Stimulated activated CD8-positive, alpha-beta memory T cell treated with anti-CD3 and anti-CD28 coated beads, Interleukin-12 subunit alpha, Interleukin-12 subunit beta, amount 100 ng/mL, for 24 hours (primary cell): ENCODE data around the gene IRF5.
"Not testable (repeated sequence)": the region's sequence is repeated elsewhere in the genome, so short reads cannot be mapped to it uniquely, and the experiment has no call there.

Experiments
- DNase-seq: peaks from one replicate; pipeline ENCODE4 v3.0.0-alpha.2; 2020; ENCODE audit errors: extremely low read depth

The IRF5 gene

DNA sequence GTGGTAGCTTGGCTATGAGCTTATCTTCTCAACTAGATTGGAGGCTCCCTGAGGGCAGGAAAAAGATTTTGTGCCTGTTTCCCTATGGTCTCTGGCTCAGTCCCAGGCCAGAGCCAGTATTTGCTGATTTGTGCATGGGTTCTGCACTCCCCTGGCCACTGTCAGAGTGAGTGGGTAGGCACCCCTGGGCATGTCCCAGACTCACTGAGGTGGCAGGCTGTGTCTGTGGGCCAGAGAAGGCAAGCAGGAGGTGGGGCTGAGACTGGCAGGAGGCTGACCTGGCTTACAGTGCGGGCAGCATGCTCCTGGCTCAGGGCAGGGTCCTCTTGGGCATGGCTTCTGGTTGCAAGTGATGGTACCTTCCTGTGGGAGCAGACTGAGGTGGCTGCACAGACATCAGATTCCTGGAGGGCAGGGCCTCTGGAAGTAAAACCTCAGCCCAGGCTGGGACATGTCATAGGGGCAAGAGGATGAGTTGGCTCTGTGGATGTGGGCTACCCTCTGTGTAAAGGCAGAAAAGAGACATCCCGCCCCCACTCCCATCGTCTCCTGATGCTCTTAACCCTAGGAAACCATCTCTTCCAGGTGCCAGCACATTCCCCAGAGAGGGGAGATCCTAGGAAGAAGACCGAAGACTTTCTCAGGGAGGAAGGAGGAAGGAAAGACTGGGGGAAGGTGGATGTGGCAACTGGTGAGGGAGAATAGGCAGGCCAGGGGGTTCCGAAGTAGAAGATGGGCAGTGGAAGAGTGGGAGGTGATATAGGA, 31.5 kb upstream of the IRF5 start:
- no peak for DNase-seq

DNA sequence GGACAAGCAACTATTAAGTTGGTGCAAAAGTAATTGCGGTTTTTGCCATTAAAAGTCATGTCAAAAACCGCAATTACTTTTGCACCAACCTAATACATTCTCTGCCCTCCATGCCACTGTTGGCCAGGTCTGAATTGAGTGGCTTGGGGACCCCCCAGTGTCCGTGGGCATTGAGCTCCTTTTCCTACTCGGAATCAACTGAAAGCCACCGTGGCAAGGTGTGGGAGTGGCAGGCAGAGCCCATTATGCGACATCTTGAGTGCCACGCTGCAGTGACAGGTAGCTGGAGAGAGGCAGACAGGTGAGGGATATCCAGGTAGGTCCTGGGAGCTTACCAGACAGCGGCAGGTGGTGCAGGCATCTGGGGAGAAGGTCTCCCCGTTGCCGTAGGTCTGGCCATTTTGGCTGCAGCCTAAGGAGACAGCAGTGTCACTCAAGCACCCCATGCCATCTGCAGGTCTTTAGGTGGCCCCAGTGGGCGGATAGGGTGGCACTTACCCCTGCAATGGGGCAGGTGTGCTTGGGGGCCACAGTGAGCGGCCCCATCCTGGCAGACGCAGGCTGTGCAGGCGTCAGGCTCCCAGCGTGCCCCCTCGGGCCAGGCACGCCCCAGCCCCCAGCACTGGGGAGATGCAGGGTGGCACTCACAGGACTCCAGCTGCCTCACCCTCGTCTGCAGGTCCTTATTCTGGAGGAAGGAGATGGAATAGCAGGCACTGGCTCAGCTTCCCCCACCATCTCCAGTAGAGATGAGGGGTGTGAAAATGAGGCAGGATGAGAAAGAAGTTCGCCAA, 30.8 kb upstream of the IRF5 start:
- no peak for DNase-seq

DNA sequence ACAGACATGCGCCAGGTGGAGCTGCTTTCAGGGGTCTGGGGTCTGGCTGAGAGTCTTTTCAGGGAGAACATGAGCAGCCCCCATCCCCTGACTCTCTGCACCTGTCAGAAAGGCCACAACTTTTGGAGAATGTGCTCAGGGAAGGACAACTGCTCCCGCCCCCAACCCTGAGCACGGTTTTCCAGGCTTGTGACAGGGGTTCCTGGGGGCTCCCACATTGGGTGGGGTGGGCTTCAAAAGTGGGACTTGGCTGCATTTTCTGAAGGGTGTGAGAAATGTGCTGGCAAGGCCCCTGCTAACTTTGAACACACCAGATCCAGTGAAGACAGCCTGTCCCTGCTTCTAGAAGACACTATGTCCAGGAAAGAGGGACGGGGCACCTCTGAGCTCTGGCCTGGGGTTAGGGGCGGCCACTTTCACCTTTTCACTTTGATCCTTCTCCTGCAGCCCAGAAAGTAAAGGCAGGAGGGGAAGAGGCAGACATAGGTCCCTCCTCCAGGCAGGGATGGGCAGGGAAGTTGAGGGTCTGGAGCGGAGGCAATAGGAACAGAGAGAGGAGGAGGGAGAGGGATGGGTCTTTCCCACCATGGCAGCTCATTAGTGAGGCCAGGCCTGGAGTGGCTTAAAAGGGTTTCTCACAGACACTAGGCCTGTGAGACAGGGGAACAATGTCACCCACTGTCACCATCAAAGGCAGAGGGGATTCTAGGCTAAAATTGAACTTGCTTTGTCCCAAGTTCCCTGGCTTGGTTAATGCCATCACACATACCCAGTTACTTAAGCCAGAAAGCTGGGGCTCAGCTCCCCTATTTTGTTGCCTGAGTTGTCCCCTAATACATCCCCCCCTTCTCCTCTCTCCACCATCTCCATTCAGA, 28.7 kb upstream of the IRF5 start:
- DNase-seq, result no peak

DNA sequence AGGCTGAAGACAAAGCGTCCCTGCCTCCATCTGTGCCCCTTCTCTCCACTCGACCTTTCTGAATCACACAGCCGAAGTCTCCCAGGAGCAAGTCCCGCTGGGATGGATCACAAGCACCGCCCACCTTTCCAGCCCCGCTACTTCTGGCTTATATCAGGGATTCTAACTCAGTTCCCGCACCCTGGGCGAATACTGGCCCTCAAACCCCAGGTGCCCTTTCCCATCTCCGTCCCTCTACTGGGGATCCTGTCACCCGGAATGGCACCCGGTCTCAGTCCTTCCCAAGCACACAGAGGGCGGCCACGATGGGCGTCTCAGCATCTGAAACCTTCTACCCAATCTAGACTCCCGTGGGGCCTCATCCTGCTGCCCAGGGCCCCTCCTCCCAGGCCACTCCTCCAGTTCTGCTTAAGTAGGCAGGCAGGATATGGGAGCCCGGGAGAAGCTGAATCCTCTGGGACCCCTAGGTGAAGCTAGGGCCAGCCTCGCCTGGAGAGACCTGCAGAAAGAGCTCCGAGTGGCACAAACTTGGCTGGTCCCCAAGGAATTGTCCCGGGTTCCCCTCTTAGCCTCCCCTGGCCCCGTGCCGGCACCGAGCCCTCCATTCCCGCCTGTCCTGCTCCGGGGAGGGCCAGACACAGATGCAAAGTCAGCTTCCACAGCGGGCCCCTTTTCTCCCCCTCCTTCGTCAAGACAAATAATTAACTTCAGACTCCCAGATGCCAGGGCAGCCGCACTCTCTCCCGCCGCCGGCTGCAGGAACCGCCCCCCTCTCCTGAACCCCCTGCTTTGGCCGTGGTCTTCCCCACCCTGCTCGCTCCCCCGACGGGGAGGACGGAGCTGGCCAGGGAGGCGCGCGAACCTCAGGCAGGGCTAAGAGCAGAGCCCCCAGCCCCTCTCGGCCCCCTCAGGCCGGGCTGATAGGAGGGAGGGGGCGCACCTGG, 27.8 kb upstream of the IRF5 start:
- DNase-seq, result no peak

DNA sequence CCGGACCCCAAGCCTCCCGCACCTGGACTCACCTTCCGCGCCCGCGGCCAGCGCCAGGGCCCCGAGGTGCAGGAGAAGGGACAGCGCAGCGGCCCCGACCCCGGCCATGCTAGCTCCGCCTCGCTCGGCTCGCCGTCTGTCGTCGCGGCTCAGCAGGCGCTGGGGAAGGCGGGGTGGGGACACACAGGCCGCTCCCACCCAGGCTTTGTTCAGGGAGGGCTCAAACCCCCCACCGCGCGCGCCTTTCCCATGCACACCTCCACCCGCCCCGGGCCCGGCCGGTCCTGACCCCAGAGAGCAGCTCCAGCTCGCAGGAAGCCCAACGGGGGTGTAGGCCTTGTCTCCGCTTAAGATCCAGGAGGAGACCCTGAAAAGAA, 27.2 kb upstream of the IRF5 start, which contains the start of gene KCP:
Gene KCP, minus strand, starts transcription at position 141 of the 377 bp plus-strand sequence. Its CDS starts 33 bp downstream, at position 108.
- DNase-seq, result no peak

DNA sequence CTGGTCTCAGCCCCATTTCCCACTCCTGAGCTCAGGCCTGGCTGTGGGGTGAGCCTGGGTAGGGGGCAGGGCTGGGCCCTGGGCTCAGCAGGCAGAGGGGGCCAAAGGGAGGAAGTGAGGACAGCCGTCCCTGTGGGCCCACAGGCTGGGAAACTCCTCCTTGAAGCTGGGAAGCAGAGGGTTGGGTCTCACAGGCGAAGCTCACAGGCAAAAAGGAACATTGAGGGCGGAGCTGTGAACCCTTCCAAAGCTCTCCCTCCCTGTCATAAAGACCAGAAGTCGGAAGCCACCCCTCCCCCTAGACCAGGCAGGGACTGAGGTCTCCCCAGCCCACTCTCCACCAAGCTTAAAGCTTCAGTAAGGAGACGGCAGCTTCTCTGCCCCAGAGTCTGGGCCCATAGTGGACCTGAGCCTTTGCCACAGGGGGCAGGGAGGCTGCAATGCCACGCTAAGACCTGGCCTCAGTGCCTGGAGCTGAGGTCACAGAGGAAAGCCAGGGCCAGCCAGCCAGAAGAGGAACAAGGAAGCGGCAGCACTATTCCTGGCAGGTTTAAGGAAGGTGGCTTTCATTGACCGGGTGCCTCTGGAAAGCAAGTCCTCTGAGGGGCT, 26.2 kb upstream of the IRF5 start:
- DNase-seq, result no peak

DNA sequence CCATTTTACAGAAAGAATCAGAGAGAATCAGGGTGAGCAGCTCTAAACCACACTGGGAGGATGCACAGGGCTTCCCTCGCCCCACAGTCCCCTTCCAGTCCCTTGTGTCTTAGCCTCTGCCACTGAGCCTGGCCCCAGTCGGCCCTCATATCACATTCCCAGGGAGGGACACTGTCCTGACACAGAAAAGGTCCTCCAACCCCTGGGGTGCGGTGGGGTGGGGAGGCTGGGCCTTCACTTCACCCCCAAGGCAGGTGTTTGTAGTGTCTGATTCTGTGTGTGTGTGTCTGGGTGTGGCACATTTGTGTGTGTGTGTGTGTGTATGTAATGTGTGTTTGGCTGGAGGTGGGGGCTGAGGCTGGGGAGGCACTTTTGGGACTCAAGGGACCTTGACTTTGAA, 25.4 kb upstream of the IRF5 start:
- no peak for DNase-seq

DNA sequence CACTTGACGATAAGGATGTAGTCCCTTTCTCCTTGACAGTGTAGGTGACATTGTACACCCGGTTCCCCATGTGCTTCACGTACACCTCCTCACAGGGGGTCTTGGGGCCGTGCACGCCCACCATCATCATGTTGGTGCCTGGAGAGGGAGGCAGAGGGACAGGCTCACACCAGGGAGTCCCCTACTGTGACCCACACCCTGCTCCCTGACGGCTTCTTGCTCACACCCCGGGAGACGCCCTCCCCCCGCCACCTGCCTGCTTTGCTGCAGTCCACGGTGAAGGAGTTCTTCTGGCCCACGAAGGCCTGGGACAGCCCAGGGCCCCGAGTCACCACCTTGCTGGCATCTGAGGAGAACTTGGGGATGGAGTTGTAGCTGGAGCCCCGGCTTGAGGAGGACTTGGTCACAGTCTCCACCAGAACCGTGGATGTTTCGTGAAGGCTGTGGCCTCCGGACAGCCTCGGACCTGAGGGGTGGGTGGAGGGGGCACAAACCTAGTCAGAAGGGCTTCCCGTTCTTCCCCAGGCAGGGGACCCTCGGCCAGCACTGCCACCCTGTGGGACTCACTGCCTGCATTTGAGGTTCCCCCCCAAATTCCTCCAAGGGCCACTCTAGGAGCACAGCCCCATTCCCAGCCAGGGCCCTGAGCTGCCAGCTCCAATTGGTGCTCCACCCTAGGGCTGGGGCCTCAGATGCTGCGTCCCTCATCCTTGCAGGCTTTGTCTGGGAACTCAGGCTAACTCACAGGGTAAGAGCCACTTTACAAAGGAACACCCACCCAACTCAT, 24.8 kb upstream of the IRF5 start:
- not testable (repeated sequence) for DNase-seq

DNA sequence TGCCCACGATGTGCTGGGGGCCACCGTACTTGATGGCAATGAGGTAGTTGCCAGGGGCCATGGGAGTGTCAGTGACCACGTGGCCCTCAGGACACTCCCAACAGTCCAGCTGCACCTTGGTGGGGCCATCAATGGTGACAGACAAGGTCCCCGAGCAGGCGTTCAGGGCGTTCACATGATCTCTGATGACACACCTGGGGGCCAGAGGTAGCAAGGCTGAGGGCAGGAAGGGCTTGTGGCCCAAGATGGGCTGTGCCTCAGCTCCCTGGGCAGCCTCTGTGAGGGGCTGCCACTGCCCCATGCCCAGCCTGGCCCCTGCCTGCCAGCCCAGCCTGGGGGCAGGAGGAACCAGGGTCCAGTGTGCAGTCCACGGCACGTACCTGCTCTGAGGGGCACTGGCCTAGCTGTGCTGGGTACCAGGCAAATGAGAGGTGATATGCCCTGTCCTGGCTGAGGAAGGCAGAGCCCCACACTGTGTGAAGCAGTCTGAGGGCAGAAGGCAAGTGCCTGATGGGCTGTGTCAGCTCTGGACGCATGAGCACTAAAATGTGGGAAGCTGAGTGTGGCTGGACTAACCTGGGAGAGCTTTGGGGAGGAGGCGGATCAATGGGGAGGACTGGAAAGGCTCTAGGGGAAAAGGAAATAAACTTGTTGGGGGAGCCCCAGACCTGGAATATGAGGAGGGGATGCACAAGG, 23.7 kb upstream of the IRF5 start:
- DNase-seq, result no peak

DNA sequence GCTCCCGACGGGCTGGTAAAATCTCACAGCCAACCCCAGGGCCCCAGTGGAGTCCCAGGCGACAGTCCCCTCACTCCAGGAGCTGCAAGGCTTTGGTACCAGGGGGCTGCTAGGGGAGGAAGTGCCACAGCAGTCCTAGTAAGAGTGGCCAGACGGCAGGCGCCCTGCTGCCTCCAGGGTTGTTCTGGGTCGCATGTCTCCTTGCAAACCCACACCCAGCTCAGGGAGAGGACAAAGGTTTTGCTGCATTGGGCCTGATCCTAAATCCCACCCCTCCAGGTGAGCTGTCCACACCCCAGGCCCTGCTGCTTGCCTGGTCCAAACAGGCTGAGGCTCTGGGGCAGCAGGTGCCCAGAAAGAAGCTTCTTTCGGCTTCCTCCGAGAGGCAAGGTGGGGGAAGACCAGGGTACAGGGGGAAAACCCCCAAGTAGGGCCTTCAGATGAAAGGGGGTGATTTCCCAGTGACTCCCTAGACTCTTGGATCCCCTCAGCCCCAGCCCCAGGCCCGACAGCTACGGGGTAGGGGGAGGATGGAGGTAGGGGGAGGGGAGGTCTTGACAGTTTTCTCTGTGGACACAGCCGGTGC, 23.1 kb upstream of the IRF5 start:
- no peak for DNase-seq

DNA sequence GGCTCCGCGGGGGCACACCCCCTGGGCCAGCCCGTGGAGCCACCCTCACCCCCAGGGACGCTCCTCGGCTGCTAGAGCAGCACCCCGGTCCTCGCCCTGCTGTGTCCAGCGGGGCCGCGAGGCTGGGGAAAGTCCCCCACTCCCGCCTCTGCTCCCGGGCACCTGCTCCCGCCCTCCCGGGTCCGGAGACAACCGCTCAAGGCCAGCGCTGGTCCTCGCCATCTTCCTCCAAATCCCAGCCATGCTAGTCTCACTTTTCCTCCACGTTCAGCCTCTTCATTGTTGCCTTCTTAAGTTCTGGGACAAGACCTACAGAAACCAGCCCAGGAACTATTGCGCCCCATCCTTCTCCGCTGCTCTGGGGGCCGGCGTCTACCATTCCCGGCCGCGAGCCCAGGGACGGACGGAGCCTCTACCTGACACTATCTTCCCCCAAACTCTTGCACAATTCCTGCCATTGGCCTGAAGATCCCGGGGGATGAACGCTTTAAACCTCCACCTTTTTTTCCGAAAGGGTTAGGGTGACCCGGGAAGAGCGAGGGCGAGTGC, 22.4 kb upstream of the IRF5 start:
- DNase-seq, result no peak

DNA sequence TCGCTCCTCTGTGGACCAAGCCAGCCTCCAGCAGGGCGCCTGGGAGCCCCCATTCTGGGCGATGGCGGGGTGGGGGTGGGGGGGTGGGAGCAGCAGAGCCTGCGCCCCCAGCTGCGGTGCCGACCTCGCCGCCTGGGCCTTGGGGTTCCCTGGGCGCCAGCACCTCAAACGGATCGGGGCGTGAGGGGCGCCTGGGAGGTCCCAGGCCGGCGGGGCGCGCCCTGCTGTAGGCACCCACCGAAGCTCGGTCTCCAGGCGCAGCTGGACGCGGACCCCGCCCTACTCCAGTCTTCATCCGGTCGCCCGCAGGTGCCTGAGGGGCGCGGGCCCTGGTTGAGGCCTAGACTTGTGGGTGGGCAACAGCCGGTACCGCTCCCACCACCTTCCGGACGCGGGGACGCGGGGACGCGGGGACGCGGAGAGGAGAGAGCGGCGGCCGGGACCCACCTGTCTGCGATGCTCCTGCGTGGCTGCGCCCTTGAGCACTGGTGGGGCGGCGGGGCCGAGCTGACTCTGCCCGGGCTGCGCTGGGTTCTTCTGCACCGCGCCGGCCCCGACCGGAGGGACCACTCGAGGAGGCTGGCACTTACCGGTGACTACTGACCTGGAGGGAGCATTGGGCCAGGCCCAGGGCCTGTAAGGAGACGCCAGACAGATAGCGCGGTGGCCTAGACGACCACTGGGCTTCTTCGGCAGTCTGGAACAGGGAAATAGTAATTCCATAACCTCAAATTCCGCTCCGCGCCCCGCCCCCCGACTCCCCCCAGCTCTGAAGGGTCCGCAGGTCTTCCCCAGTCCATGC, 21.7 kb upstream of the IRF5 start:
- no peak for DNase-seq

DNA sequence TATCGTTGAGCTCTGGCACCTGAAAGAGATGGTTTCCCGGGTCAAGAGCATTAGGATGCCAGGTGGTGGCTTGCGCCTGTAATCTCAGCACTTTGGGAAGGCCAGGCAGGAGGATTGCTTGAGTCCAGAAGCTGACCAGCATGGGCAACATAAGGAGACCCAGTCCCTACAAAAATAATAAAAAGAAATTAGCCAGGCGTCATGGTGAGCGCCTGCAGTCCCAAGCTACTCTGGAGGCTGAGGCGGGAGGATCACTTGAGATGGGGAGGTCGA, 21.1 kb upstream of the IRF5 start:
- no peak for DNase-seq

DNA sequence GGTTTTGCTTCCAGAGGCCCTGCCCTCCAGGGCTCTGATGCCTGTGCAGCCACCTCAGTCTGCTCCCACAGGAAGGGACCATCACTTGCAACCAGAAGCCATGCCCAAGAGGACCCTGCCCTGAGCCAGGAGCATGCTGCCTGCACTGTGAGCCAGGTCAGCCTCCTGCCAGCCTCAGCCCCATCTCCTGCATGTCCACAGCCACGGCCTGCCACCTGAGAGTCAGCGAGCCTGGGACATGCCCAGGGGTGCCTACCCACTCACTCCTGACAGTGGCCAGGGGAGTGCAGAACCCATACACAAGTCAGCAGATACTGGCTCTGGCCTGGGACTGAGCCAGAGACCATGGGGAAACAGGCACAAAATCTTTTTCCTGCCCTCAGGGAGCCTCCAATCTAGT, 20.6 kb upstream of the IRF5 start:
- no peak for DNase-seq

DNA sequence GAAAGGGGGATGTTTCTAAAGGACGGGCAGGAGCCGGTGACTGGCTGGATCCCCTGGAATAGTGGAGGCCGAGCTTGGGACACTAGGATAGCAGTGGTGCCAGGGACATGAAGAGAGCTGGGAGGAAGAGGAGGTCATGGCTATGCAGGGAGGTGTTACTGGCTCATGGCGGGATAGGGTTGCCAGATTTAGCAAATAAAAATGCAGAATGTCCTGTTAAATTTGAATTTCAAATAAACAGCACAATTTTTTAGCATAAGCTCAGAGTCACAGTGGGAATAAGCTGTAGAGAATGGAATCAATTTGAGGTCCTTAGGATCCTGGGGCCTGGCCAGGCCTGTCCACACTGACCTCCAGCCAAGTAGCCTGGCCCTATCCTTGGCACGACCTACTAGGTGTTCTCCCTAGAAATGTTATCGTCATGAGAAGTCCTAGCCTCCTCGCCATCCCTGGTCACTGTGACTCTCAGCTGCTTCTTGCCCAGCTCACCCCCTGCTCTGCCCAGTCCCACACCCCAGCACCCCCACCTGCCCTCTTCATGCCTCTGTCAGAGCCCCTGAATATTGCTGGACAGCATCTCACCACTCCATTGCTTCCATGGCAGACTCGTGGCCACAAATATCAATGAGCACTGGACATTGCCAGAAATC, 19.6 kb upstream of the IRF5 start:
- DNase-seq, result no peak

DNA sequence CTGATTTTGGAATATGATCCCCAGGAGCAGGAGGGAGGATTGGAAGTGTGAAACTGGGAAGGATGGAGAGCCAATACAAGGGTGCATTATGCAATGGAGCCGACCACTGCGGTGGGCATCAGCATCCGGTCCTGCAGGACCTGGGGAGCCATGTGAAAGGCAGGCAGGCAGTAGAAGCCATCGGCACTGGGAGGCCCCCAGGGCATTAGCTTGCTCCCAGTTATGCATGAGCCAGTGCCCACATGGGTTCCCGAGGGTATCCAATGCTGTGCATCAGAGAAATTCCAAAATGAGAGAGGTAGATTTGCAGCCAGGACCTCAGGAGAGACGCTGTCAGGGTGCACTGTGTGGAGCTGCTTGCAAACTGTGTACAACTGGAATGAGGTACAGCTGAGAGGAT, 18.5 kb upstream of the IRF5 start:
- DNase-seq, result no peak
